Keratinocyte (primary cell): ENCODE results near the gene ABL1. TPM values are rescaled to one million over a fixed set of nuclear protein-coding genes. Genes with fewer than 3 reads are reported as not detected.

Source experiments
- DNase-seq: peaks from one replicate; pipeline ENCODE4 v3.0.0-alpha.2; 2011; ENCODE audit warnings: low read depth, missing footprints, low spot score
- FAIRE-seq: peaks from 2 replicates; lab custom pipeline; 2011; peaks lifted over from hg19 to GRCh38; lab: Jason Lieb, UNC
- H2AFZ ChIP-seq: 2 replicates; pipeline ENCODE4 v1.6.0; 2012; ENCODE audit warnings: low read length, control low read depth, inconsistent platforms; ENCODE audit not compliant: control insufficient read depth
- H3K27ac ChIP-seq: 2 replicates; pipeline ENCODE4 v1.5.1; 2011; ENCODE audit warnings: low read length; ENCODE audit not compliant: control insufficient read depth, insufficient read depth
- H3K27me3 ChIP-seq: 3 replicates; pipeline ENCODE4 v1.6.0; 2011; ENCODE audit warnings: low read length; ENCODE audit not compliant: control insufficient read depth, insufficient read depth; ENCODE audit errors: extremely low read depth
- H3K36me3 ChIP-seq, 2 experiments: 2 replicates in 1 of 2; 3 replicates in 1 of 2; pipeline ENCODE4 v1.5.1; 2011; ENCODE audit warnings: low read length in 2 of 2, mild to moderate bottlenecking in 1 of 2; ENCODE audit not compliant: control insufficient read depth in 2 of 2, insufficient read depth in 2 of 2; ENCODE audit errors: extremely low read depth in 1 of 2
- H3K4me1 ChIP-seq: 3 replicates; pipeline ENCODE4 v1.5.1; 2011; ENCODE audit warnings: low read length; ENCODE audit not compliant: control insufficient read depth, insufficient read depth; ENCODE audit errors: extremely low read depth
- H3K4me2 ChIP-seq: 3 replicates; pipeline ENCODE4 v1.6.0; 2011; ENCODE audit warnings: low read depth, low read length; ENCODE audit not compliant: control insufficient read depth, insufficient read depth; ENCODE audit errors: extremely low read depth
- H3K4me3 ChIP-seq, 3 experiments: fragments of 200-600 bp in 1 of 3; sonication (generic) in 1 of 3; 2 replicates in 2 of 3; 3 replicates in 1 of 3; pipeline ENCODE4 v1.5.1; 2011 to 2016; ENCODE audit warnings: low read length in 3 of 3, mild to moderate bottlenecking in 3 of 3, control low read depth in 2 of 3, inconsistent platforms in 1 of 3, low read depth in 1 of 3, mixed read lengths in 1 of 3, mixed run types in 1 of 3, moderate library complexity in 1 of 3; ENCODE audit not compliant: control insufficient read depth in 2 of 3, insufficient read depth in 2 of 3; ENCODE audit errors: extremely low read depth in 1 of 3
- H3K79me2 ChIP-seq: 2 replicates; pipeline ENCODE4 v1.6.0; 2012; ENCODE audit warnings: low read length; ENCODE audit not compliant: control insufficient read depth, insufficient read depth
- H3K9ac ChIP-seq: 3 replicates; pipeline ENCODE4 v1.6.0; 2011; ENCODE audit warnings: low read length; ENCODE audit not compliant: control insufficient read depth, insufficient read depth; ENCODE audit errors: extremely low read depth
- H3K9me1 ChIP-seq: 3 replicates; pipeline ENCODE4 v1.6.0; 2011; ENCODE audit warnings: low read length; ENCODE audit not compliant: control insufficient read depth, insufficient read depth; ENCODE audit errors: extremely low read depth
- H3K9me3 ChIP-seq: 2 replicates; pipeline ENCODE4 v1.5.1; 2012; ENCODE audit warnings: low read depth, low read length; ENCODE audit not compliant: control insufficient read depth
- H4K20me1 ChIP-seq: 3 replicates; pipeline ENCODE4 v1.6.0; 2011; ENCODE audit warnings: low read length; ENCODE audit not compliant: control insufficient read depth, insufficient read depth; ENCODE audit errors: extremely low read depth
- CTCF ChIP-seq, 3 experiments: IDR thresholded peaks in 1 of 3; conservative IDR thresholded peaks in 1 of 3; optimal IDR thresholded peaks in 1 of 3; 2 replicates in 2 of 3; 3 replicates in 1 of 3; pipeline versions ENCODE3 to v1.5.1; 2011; ENCODE audit warnings: low read length in 3 of 3, mild to moderate bottlenecking in 3 of 3, moderate library complexity in 2 of 3, control low read depth in 1 of 3, inconsistent platforms in 1 of 3; ENCODE audit not compliant: insufficient read depth in 2 of 3; ENCODE audit errors: extremely low read depth in 1 of 3
- EZH2 ChIP-seq: IDR thresholded peaks from one replicate; pipeline ENCODE4 v1.6.1; 2012; ENCODE audit warnings: inconsistent platforms, mild to moderate bottlenecking, low read length, moderate library complexity
- dilution Hi-C: fragments of 300-500 bp; cut with MboI; formaldehyde crosslinking; loops from one replicate; pipeline ENCODE4 v1.7.0; 2020; ENCODE audit warnings: low sequenced_read_pairs; ENCODE audit not compliant: extremely low pct_ligation_motif_present
- polyA plus RNA-seq, 5 experiments: library from polyadenylated mRNA; depleted of rRNA in 3 of 5; stranded (reverse) in 3 of 5; stranded (forward) in 1 of 5; unstranded in 1 of 5; fragments of >200 nt; gene quantifications; 1 replicate in 1 of 5; 2 replicates in 3 of 5; 3 replicates in 1 of 5; pipeline versions ENCODE4 v1.2.1 to v1.2.3, GENCODE V29; 2011 to 2012; ENCODE audit warnings: missing spikeins in 2 of 5, low read depth in 1 of 5, low replicate concordance in 1 of 5

The ABL1 gene
- polyA plus RNA-seq, 1 donor (not counting 4 experiments of a cell fraction or from before 2014, with no cell fraction given) = 17.0 TPM

DNA sequence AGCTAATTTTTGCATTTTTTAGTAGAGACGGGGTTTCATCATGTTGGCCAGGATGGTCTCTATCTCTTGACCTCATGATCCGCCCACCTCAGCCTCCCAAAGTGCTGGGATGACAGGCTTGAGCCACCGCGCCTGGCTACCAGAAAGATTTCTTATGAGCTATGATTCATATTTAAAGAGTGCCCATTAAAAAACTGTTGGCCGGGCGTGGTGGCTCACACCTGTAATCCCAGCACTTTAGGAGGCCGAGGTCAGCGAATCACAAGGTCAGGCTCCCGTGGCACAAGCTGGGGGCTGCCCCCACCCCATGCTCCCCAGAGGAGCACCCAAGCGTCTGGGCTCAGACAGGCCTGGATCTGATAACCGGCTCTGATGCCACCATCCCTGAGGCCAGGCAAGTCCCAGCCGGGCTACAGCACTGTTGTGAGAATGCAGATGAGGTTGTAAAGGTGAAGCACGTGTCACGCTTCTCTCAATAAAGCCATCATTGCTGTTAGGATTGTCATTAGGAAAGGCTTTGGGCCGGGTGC lies 47.7 kb downstream of the ABL1 start:
- no peaks in the 10 kb centered on the region for H3K9me1 ChIP-seq
- H3K27ac ChIP-seq = no peak overlapping the region
- H3K4me3 ChIP-seq = no peak overlapping the region
- FAIRE-seq = no peak
- DNase-seq = no peak
- TF ChIP-seq CTCF (optimal IDR thresholded peaks at IDR 0.05 in 1 of 3, IDR thresholded peaks at IDR 0.05 in 1 of 3, conservative IDR thresholded peaks at IDR 0.05 in 1 of 3; ENCODE audit: extremely low read depth in 1 of 3, insufficient read depth in 2 of 3, low read length in 3 of 3) (no peak), EZH2 (no peak)
- peaks cover 39 to 40% of the 10 kb centered on the region in 2 experiments for H3K36me3 ChIP-seq
- H3K79me2 ChIP-seq = no peaks in the 10 kb centered on the region
- H3K27me3 ChIP-seq = no peaks in the 10 kb centered on the region
- no peak overlapping the region for H2AFZ ChIP-seq
- no peaks in the 10 kb centered on the region for H3K9me3 ChIP-seq
- no peaks in the 10 kb centered on the region for H3K4me1 ChIP-seq
- H4K20me1 ChIP-seq = no peaks in the 10 kb centered on the region
- no peak overlapping the region for H3K4me2 ChIP-seq
- H3K9ac ChIP-seq = no peak overlapping the region
- dilution Hi-C loops = no loop called here

DNA sequence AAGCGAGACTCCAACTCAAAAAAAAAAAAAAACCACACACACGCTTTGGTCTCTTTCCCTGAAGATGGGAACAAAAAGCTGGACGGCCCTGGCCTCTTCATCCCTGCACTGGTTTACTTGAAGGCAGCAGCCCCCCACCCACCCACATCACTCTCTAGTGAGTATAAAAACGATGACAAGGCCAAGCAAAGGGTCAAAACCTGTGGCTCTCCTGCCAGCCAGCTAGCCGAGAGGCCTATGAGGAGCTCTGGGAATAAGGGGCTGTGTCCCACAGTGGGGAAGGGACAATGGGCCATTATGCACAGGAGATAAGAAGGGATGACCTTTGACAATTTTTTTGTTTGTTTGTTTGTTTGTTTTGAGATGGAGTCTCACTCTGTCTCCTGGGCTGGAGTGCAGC lies 48.4 kb downstream of the ABL1 start:
- Histone ChIP-seq H3K9me1 (no peaks in the 10 kb centered on the region), H3K9ac (no peak overlapping the region), H2AFZ (no peak overlapping the region), H3K27ac (no peak overlapping the region), H3K79me2 (no peaks in the 10 kb centered on the region), H3K4me3 (no peak overlapping the region), H3K36me3 (peaks cover 39 to 41% of the 10 kb centered on the region in 2 experiments), H4K20me1 (no peaks in the 10 kb centered on the region), H3K27me3 (no peaks in the 10 kb centered on the region), H3K4me2 (no peak overlapping the region), H3K4me1 (no peaks in the 10 kb centered on the region), H3K9me3 (no peaks in the 10 kb centered on the region)
- no peak for DNase-seq
- no peak for FAIRE-seq
- dilution Hi-C loops = no loop called here
- TF ChIP-seq EZH2 (no peak), CTCF (optimal IDR thresholded peaks at IDR 0.05 in 1 of 3, IDR thresholded peaks at IDR 0.05 in 1 of 3, conservative IDR thresholded peaks at IDR 0.05 in 1 of 3; ENCODE audit: extremely low read depth in 1 of 3, insufficient read depth in 2 of 3, low read length in 3 of 3) (no peak)
